ENCODE data around the gene PRKCE. TPM values are rescaled to one million over a fixed set of nuclear protein-coding genes. Genes with fewer than 3 reads are reported as not detected.

PRKCE gene
- total RNA-seq, 1 experiment from 2014 or later, result 2.4 TPM

- POLR2A ChIA-PET (ENCODE audit: low non-redundant PET), result no interaction called here
- CTCF ChIA-PET, result no interaction called here
- TF ChIP-seq CTCF (conservative IDR thresholded peaks at IDR 0.05; ENCODE audit: low read depth, low read length) (no peak), EZH2 (IDR thresholded peaks at IDR 0.05; ENCODE audit: borderline replicate concordance, low read depth, low read length, poor library complexity, severe bottlenecking) (no peak)
- intact Hi-C loops (cut with micrococcal nuclease; ENCODE audit: unreplicated experiment), result no loop called here
- Histone ChIP-seq H3K4me1 (ENCODE audit: insufficient read depth, low read length, poor library complexity, severe bottlenecking) (no peaks in the 10 kb centered on the region), H3K27ac (ENCODE audit: low read depth, low read length, poor library complexity, severe bottlenecking) (no peak overlapping the region), H3K4me3 (ENCODE audit: low read depth, low read length, poor library complexity, severe bottlenecking) (no peak overlapping the region), H3K9me3 (ENCODE audit: low read depth, low read length, poor library complexity, severe bottlenecking) (no peaks in the 10 kb centered on the region), H3K36me3 (ENCODE audit: insufficient read depth, low read length, poor library complexity, severe bottlenecking) (no peaks in the 10 kb centered on the region), H3K27me3 (replicated peaks; ENCODE audit: insufficient read depth, low read depth, low read length, poor library complexity) (no peaks in the 10 kb centered on the region)
- no peak for DNase-seq (ENCODE audit: low spot score)
- no TSS peak for BruUV-seq (replicated peaks)
These were observed 278.4 kb downstream of the PRKCE start for GRCh38 chr2:45929674-45930395.

- H3K36me3 ChIP-seq (ENCODE audit: insufficient read depth, low read length, poor library complexity, severe bottlenecking), result no peaks in the 10 kb centered on the region
- ChIA-PET POLR2A (ENCODE audit: low non-redundant PET) (no interaction called here), CTCF (no interaction called here)
- no peaks in the 10 kb centered on the region for H3K27me3 ChIP-seq (replicated peaks; ENCODE audit: insufficient read depth, low read depth, low read length, poor library complexity)
- no TSS peak for BruUV-seq (replicated peaks)
- intact Hi-C loops (cut with micrococcal nuclease; ENCODE audit: unreplicated experiment), result no loop called here
- no peak for DNase-seq (ENCODE audit: low spot score)
- no peak overlapping the region for H3K27ac ChIP-seq (ENCODE audit: low read depth, low read length, poor library complexity, severe bottlenecking)
- H3K4me3 ChIP-seq (ENCODE audit: low read depth, low read length, poor library complexity, severe bottlenecking), result no peak overlapping the region
- H3K9me3 ChIP-seq (ENCODE audit: low read depth, low read length, poor library complexity, severe bottlenecking), result no peaks in the 10 kb centered on the region
- H3K4me1 ChIP-seq (ENCODE audit: insufficient read depth, low read length, poor library complexity, severe bottlenecking), result no peaks in the 10 kb centered on the region
- TF ChIP-seq CTCF (conservative IDR thresholded peaks at IDR 0.05; ENCODE audit: low read depth, low read length) (no peak), EZH2 (IDR thresholded peaks at IDR 0.05; ENCODE audit: borderline replicate concordance, low read depth, low read length, poor library complexity, severe bottlenecking) (no peak)
These were observed 278.9 kb downstream of the PRKCE start for GRCh38 chr2:45930396-45930792.

GRCh38 chr2:45932278-45932975 lies 281.0 kb downstream of the PRKCE start:
- Histone ChIP-seq H3K9me3 (ENCODE audit: low read depth, low read length, poor library complexity, severe bottlenecking) (no peaks in the 10 kb centered on the region), H3K4me1 (ENCODE audit: insufficient read depth, low read length, poor library complexity, severe bottlenecking) (peaks cover 3% of the 10 kb centered on the region), H3K36me3 (ENCODE audit: insufficient read depth, low read length, poor library complexity, severe bottlenecking) (no peaks in the 10 kb centered on the region), H3K4me3 (ENCODE audit: low read depth, low read length, poor library complexity, severe bottlenecking) (no peak overlapping the region), H3K27ac (ENCODE audit: low read depth, low read length, poor library complexity, severe bottlenecking) (no peak overlapping the region), H3K27me3 (replicated peaks; ENCODE audit: insufficient read depth, low read depth, low read length, poor library complexity) (no peaks in the 10 kb centered on the region)
- ChIA-PET CTCF (no interaction called here), POLR2A (ENCODE audit: low non-redundant PET) (no interaction called here)
- TF ChIP-seq CTCF (conservative IDR thresholded peaks at IDR 0.05; ENCODE audit: low read depth, low read length) (no peak), EZH2 (IDR thresholded peaks at IDR 0.05; ENCODE audit: borderline replicate concordance, low read depth, low read length, poor library complexity, severe bottlenecking) (no peak)
- DNase-seq (ENCODE audit: low spot score), result no peak
- no TSS peak for BruUV-seq (replicated peaks)
- intact Hi-C loops (cut with micrococcal nuclease; ENCODE audit: unreplicated experiment), result no loop called here
